HG02973 (cell line): ENCODE results near the gene NODAL.
"Not testable (repeated sequence)": the region's sequence is repeated elsewhere in the genome, so short reads cannot be mapped to it uniquely, and the experiment has no call there.

Source experiments
- ATAC-seq: cut with Tn5 transposase; IDR thresholded peaks from one replicate; pipeline ENCODE4 v1.9.1; 2021; ENCODE audit warnings: moderate library complexity; ENCODE audit not compliant: unreplicated experiment

The NODAL gene

GRCh38 chr10:70441161-70441894 lies at the start of gene NODAL:
Gene NODAL (minus strand): TSS chr10:70441681. CDS start chr10:70441667, 14 bp downstream.
- no peak for ATAC-seq

- no peak for ATAC-seq
Observed at GRCh38 chr10:70490142-70490541, 48.7 kb upstream of the NODAL start.

- no peak for ATAC-seq
Observed at GRCh38 chr10:70487824-70488223, 46.3 kb upstream of the NODAL start.

- ATAC-seq: not testable (repeated sequence)
Observed at GRCh38 chr10:70483872-70484271, 42.4 kb upstream of the NODAL start.

- ATAC-seq: no peak
Observed at GRCh38 chr10:70482982-70483760, 41.7 kb upstream of the NODAL start.

- no peak for ATAC-seq
Observed at GRCh38 chr10:70481831-70482530, 40.5 kb upstream of the NODAL start.

- ATAC-seq: no peak
Observed at GRCh38 chr10:70481105-70481504, 39.6 kb upstream of the NODAL start.

GRCh38 chr10:70480239-70480861 lies 38.9 kb upstream of the NODAL start:
- no peak for ATAC-seq

- no peak for ATAC-seq
Observed at GRCh38 chr10:70479626-70480238, 38.3 kb upstream of the NODAL start.

- ATAC-seq: no peak
Observed at GRCh38 chr10:70479165-70479581, 37.7 kb upstream of the NODAL start.

GRCh38 chr10:70478191-70479164 lies 37.0 kb upstream of the NODAL start, which contains the start of gene PALD1:
Gene PALD1 (plus strand): TSS chr10:70478767. CDS start chr10:70525952, 47,185 bp downstream.
- ATAC-seq: no peak

- no peak for ATAC-seq
Observed at GRCh38 chr10:70477661-70478162, 36.2 kb upstream of the NODAL start.

GRCh38 chr10:70476249-70477035 lies 35.0 kb upstream of the NODAL start:
- no peak for ATAC-seq

GRCh38 chr10:70475661-70476060 lies 34.2 kb upstream of the NODAL start:
- ATAC-seq: no peak

GRCh38 chr10:70474780-70475179 lies 33.3 kb upstream of the NODAL start:
- ATAC-seq: no peak

- no peak for ATAC-seq
Observed at GRCh38 chr10:70472799-70473454, 31.4 kb upstream of the NODAL start.

GRCh38 chr10:70466951-70467350 lies 25.5 kb upstream of the NODAL start:
- ATAC-seq: no peak

- no peak for ATAC-seq
Observed at GRCh38 chr10:70465832-70466231, 24.4 kb upstream of the NODAL start.
